Lung microvascular endothelial cell (primary cell): ENCODE data around the gene DNAJA3. TPM values are rescaled to one million over a fixed set of nuclear protein-coding genes. Genes with fewer than 3 reads are reported as not detected.
A peak's percentile ranks its signal among the peaks of the same experiment; 100 is the strongest.

Experiments
- DNase-seq, 2 donors: peaks; one replicate each; pipeline versions ENCODE4 v3.0.0 to v3.0.0-alpha.2; 2010; ENCODE audit warnings: low read depth in 2 of 2
- total RNA-seq: library from RNA; depleted of rRNA; stranded (reverse); fragments of >200 nt; gene quantifications from 2 replicates; pipeline ENCODE4 v1.2.1, GENCODE V29; 2014

Gene DNAJA3
- total RNA-seq, 1 donor from 2014 or later: 37.9 TPM

GRCh38 chr16:4404967-4405696, 20.5 kb upstream of the DNAJA3 start:
- no peak for DNase-seq

- DNase-seq: peak in 1 of 2 donors; percentile 37
Observed at GRCh38 chr16:4407543-4408322, 17.9 kb upstream of the DNAJA3 start.

GRCh38 chr16:4408323-4408690, 17.4 kb upstream of the DNAJA3 start:
- DNase-seq: peak in 1 of 2 donors; percentile 49

- no peak for DNase-seq
Observed at GRCh38 chr16:4409081-4409932, 16.4 kb upstream of the DNAJA3 start.

GRCh38 chr16:4410335-4411075, 15.2 kb upstream of the DNAJA3 start:
- DNase-seq: peak; percentile 80 to 94

- no peak for DNase-seq
Observed at GRCh38 chr16:4411684-4412083, 14.0 kb upstream of the DNAJA3 start.

- no peak for DNase-seq
Observed at GRCh38 chr16:4412159-4412558, 13.5 kb upstream of the DNAJA3 start.

- no peak for DNase-seq
Observed at GRCh38 chr16:4412854-4413253, 12.8 kb upstream of the DNAJA3 start.

- DNase-seq: no peak
Observed at GRCh38 chr16:4414187-4414917, 11.3 kb upstream of the DNAJA3 start.

GRCh38 chr16:4415538-4416199, 10.0 kb upstream of the DNAJA3 start:
- DNase-seq: peak; percentile 36 to 42

GRCh38 chr16:4416200-4417032, 9.3 kb upstream of the DNAJA3 start, which contains the start of gene CORO7:
Gene CORO7, minus strand, starts transcription at chr16:4416596. Its CDS starts 78 bp downstream, at chr16:4416518.
- DNase-seq: peak; percentile 91 to 94

GRCh38 chr16:4419402-4419959, 6.2 kb upstream of the DNAJA3 start:
- no peak for DNase-seq

- no peak for DNase-seq
Observed at GRCh38 chr16:4420505-4421105, 5.1 kb upstream of the DNAJA3 start.

GRCh38 chr16:4426021-4426684, 485 bp downstream of the DNAJA3 start:
- DNase-seq: peak in 1 of 2 donors; percentile 18

GRCh38 chr16:4426722-4427372, 1.2 kb downstream of the DNAJA3 start:
- no peak for DNase-seq

GRCh38 chr16:4428500-4428899, 2.8 kb downstream of the DNAJA3 start:
- no peak for DNase-seq

GRCh38 chr16:4431023-4431422, 5.4 kb downstream of the DNAJA3 start:
- no peak for DNase-seq
